A549 (cell line): ENCODE measurements around the gene CDR2. TPM values are rescaled to one million over a fixed set of nuclear protein-coding genes. Genes with fewer than 3 reads are reported as not detected.

Experiments used
- ATAC-seq, 2 experiments: fragments of 200-7000 bp in 1 of 2; fragments of >200 bp in 1 of 2; cut with Nextera tagmentation in 1 of 2; cut with Tn5 transposase in 1 of 2; 3 replicates each; pipeline versions ENCODE4 v1.8.0 to v1.9.1; 2018 to 2020; ENCODE audit warnings: mild to moderate bottlenecking in 1 of 2, moderate library complexity in 1 of 2
- CTCF ChIA-PET: fragments of 300-600 bp; sonication (Branson Sonifier 250); formaldehyde crosslinking; extraction: SDS; loops from one replicate; lab custom pipeline; 2021; ENCODE audit warnings: antibody characterized with exemption, inconsistent platforms; lab: Yijun Ruan, JAX
- POLR2A ChIA-PET: fragments of 350-600 bp; formaldehyde crosslinking; extraction: SDS; loops from one replicate; lab custom pipeline; 2021; ENCODE audit warnings: antibody characterized with exemption, inconsistent platforms; lab: Yijun Ruan, JAX
- DNase-seq, 2 experiments: peaks; one replicate each; pipeline versions ENCODE4 v3.0.0 to v3.0.0-alpha.2; 2011 to 2016; ENCODE audit warnings: low read depth in 1 of 2, low spot score in 1 of 2
- FAIRE-seq: peaks from 2 replicates; lab custom pipeline; 2011; peaks lifted over from hg19 to GRCh38; lab: Jason Lieb, UNC
- H3K27ac ChIP-seq, 2 experiments: fragments of >200 bp; sonication (Bioruptor Twin); formaldehyde crosslinking; 3 replicates each; pipeline ENCODE4 v1.5.1; 2016 to 2017
- H3K4me1 ChIP-seq: fragments of >200 bp; sonication (Bioruptor Twin); formaldehyde crosslinking; 3 replicates; pipeline ENCODE4 v1.6.1; 2016
- H3K4me2 ChIP-seq: fragments of >200 bp; sonication (Bioruptor Twin); formaldehyde crosslinking; 3 replicates; pipeline ENCODE4 v1.6.1; 2016
- H3K4me3 ChIP-seq: fragments of >200 bp; sonication (Bioruptor Twin); formaldehyde crosslinking; 3 replicates; pipeline ENCODE4 v1.5.1; 2016
- H3K9me3 ChIP-seq: fragments of >200 bp; sonication (Bioruptor Twin); formaldehyde crosslinking; 3 replicates; pipeline ENCODE4 v1.6.1; 2016
- CBX2 ChIP-seq: fragments of 200-600 bp; sonication (generic); IDR thresholded peaks from 2 replicates; pipeline ENCODE4 v1.6.1; 2016; ENCODE audit warnings: low read depth, mild to moderate bottlenecking, borderline replicate concordance
- CBX8 ChIP-seq: fragments of 200-600 bp; sonication (generic); IDR thresholded peaks from 2 replicates; pipeline ENCODE4 v1.6.1; 2016
- CEBPB ChIP-seq, 2 experiments: fragments of >200 bp in 1 of 2; sonication (Bioruptor Twin) in 1 of 2; formaldehyde crosslinking in 1 of 2; IDR thresholded peaks; 2 replicates each; pipeline ENCODE4 v1.6.1; 2012 to 2016
- CHD2 ChIP-seq: fragments of 150-350 bp; IDR thresholded peaks from 2 replicates; pipeline ENCODE4 v1.6.1; 2014; ENCODE audit warnings: low read length; ENCODE audit not compliant: partially characterized antibody
- EHF ChIP-seq: fragments of 250-450 bp; sonication (Bioruptor Pico); IDR thresholded peaks from 2 replicates; pipeline ENCODE4 v1.5.0; 2020; ENCODE audit warnings: mild to moderate bottlenecking
- EP300 ChIP-seq, 2 experiments: fragments of >200 bp; sonication (Bioruptor Twin); formaldehyde crosslinking; IDR thresholded peaks; 2 replicates in 1 of 2; 3 replicates in 1 of 2; pipeline ENCODE4 v1.6.1; 2016 to 2017
- ESRRA ChIP-seq: fragments of 150-350 bp; IDR thresholded peaks from 2 replicates; pipeline ENCODE4 v1.6.1; 2014; ENCODE audit warnings: mild to moderate bottlenecking, low read length, borderline replicate concordance
- FOSL2 ChIP-seq, 2 experiments: fragments of 450-650 bp in 1 of 2; fragments of >200 bp in 1 of 2; sonication (Bioruptor Twin) in 1 of 2; formaldehyde crosslinking; IDR thresholded peaks; 2 replicates each; pipeline versions ENCODE4 v1.5.0 to v1.6.1; 2016 to 2020; ENCODE audit warnings: mild to moderate bottlenecking in 1 of 2, moderate library complexity in 1 of 2
- FOXS1 ChIP-seq: fragments of 250-450 bp; sonication (Bioruptor Pico); IDR thresholded peaks from 2 replicates; pipeline ENCODE4 v1.5.0; 2020; ENCODE audit warnings: mild to moderate bottlenecking, moderate library complexity
- HDAC2 ChIP-seq: fragments of 200-600 bp; sonication (generic); IDR thresholded peaks from 2 replicates; pipeline ENCODE4 v1.6.1; 2016
- HOXB13 ChIP-seq: fragments of 250-450 bp; sonication (Bioruptor Pico); IDR thresholded peaks from 2 replicates; pipeline ENCODE4 v1.5.0; 2020; ENCODE audit warnings: low read depth, mild to moderate bottlenecking, moderate library complexity
- HOXB5 ChIP-seq: fragments of 250-450 bp; sonication (Bioruptor Pico); IDR thresholded peaks from 2 replicates; pipeline ENCODE4 v1.5.0; 2020; ENCODE audit warnings: mild to moderate bottlenecking, moderate library complexity
- KDM5A ChIP-seq: fragments of 200-600 bp; sonication (generic); IDR thresholded peaks from 2 replicates; pipeline ENCODE4 v1.6.1; 2016; ENCODE audit warnings: antibody characterized with exemption, mild to moderate bottlenecking
- MAZ ChIP-seq: fragments of 150-350 bp; IDR thresholded peaks from 2 replicates; pipeline ENCODE4 v1.6.1; 2014; ENCODE audit warnings: antibody characterized with exemption, low read depth, low read length, borderline replicate concordance
- NFE2L2 ChIP-seq: fragments of 150-350 bp; conservative IDR thresholded peaks from 2 replicates; pipeline ENCODE4 v1.6.1; 2014; ENCODE audit warnings: low read length
- NR3C1 ChIP-seq: fragments of >200 bp; sonication (Bioruptor Twin); formaldehyde crosslinking; IDR thresholded peaks from 3 replicates; pipeline ENCODE4 v1.6.1; 2017
- POLR2A ChIP-seq: IDR thresholded peaks from 2 replicates; pipeline ENCODE4 v1.6.1; 2012; ENCODE audit warnings: mild to moderate bottlenecking, low read length
- RAD21 ChIP-seq, 2 experiments: fragments of >200 bp in 1 of 2; sonication (Bioruptor Twin) in 1 of 2; formaldehyde crosslinking in 1 of 2; IDR thresholded peaks in 1 of 2; conservative IDR thresholded peaks in 1 of 2; 2 replicates in 1 of 2; 3 replicates in 1 of 2; pipeline ENCODE4 v1.6.1; 2012 to 2018; ENCODE audit warnings: inconsistent platforms in 1 of 2
- RARB ChIP-seq: fragments of 250-450 bp; sonication (Bioruptor Pico); IDR thresholded peaks from 2 replicates; pipeline ENCODE4 v1.8.0; 2021; ENCODE audit warnings: mild to moderate bottlenecking, moderate library complexity
- SMC3 ChIP-seq: fragments of >200 bp; sonication (Bioruptor Twin); formaldehyde crosslinking; IDR thresholded peaks from 3 replicates; pipeline ENCODE4 v1.6.1; 2018; ENCODE audit warnings: inconsistent platforms
- ZNF302 ChIP-seq: fragments of 250-450 bp; sonication (Bioruptor Pico); IDR thresholded peaks from 2 replicates; pipeline ENCODE4 v1.9.0; 2021; ENCODE audit warnings: inconsistent platforms, mild to moderate bottlenecking, moderate library complexity
- WGBS: methylation state at CpG from one replicate; pipeline ENCODE4 v1.1.6; 2017; ENCODE audit errors: missing lambda C conversion rate; 5-methylcytosine and 5-hydroxymethylcytosine counted together
- polyA plus RNA-seq, 4 experiments: library from polyadenylated mRNA; depleted of rRNA in 3 of 4; stranded (reverse); fragments of >200 nt; fragmentation: RNase III in 1 of 4; extraction: RNeasy Plus Mini Kit Qiagen cat#74134 plus additional on column Dnase treatment in 1 of 4; gene quantifications; 2 replicates in 3 of 4; 3 replicates in 1 of 4; pipeline ENCODE4 v1.2.3, GENCODE V29; 2011 to 2017
- TF ChIP-seq, protein P1 (sequence below): IDR thresholded peaks from 2 replicates; pipeline ENCODE4 v1.6.1; 2012
- TF ChIP-seq, protein P2 (sequence below): IDR thresholded peaks from 2 replicates; pipeline ENCODE4 v1.6.1; 2012
- TF ChIP-seq, protein P3 (sequence below): fragments of 200-600 bp; sonication (generic); IDR thresholded peaks from 2 replicates; pipeline ENCODE4 v1.6.1; 2016; ENCODE audit warnings: antibody characterized with exemption, mild to moderate bottlenecking, moderate library complexity

The CDR2 gene
- polyA plus RNA-seq, 2 of the 4 experiments (the other 2 are of a cell fraction) = 29.3 to 44.3 TPM

DNA sequence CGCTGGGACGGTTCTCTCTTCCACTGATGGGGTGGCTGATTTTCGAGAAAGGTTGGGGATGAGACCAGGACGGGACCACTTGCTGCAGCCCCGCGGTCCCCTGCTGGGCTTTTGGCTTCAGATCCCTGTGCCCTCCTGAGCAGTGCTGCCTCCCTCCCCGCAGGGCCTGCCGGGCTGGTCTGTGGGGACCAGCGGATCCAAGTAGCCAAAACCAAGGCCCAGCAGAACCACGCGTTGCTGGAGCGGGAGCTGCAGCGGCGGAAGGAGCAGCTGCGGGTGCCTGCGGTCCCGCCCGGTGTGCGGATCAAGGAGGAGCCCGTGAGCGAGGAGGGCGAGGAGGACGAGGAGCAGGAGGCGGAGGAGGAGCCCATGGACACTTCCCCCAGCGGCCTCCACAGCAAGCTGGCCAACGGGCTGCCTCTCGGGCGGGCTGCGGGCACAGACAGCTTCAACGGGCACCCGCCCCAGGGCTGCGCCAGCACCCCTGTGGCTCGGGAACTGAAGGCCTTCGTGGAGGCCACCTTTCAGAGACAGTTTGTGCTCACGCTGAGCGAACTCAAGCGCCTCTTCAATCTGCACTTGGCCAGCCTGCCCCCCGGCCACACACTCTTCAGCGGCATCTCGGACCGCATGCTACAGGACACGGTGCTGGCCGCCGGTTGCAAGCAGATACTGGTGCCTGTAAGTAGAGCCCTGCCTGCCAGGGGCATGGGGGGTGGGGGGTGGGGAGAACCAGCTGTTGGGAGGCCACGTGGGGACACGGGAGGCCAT is 48.6 kb downstream of the CDR2 start:
- no peak for TF ChIP-seq FOSL2 (IDR thresholded peaks at IDR 0.05)
- no peak for TF ChIP-seq FOSL2 (CRISPR knock-in tag; IDR thresholded peaks at IDR 0.05)
- no peak for TF ChIP-seq EHF (CRISPR knock-in tag)
- no peak for TF ChIP-seq ESRRA
- TF ChIP-seq CHD2 = no peak
- TF ChIP-seq ZNF302 (CRISPR knock-in tag) = no peak
- TF ChIP-seq SMC3 = no peak
- no peak for TF ChIP-seq EP300 (IDR thresholded peaks at IDR 0.05)
- ChIA-PET POLR2A (no interaction called here), CTCF (interaction anchor here (4.2 to 9.8 kb wide), 2 partner anchors 7 to 22 kb away, joined by 14 to 160 read pairs; partner anchors contain the start of gene POLR3E)
- no peak for DNase-seq
- 94% methylated on average over 41 of the region's 46 CpGs for WGBS
- H3K4me2 ChIP-seq = no peak overlapping the region
- H3K27ac ChIP-seq = no peak overlapping the region
- no peak for FAIRE-seq
- ATAC-seq = no peak
- H3K9me3 ChIP-seq = no peaks in the 10 kb centered on the region
- H3K4me1 ChIP-seq = no peaks in the 10 kb centered on the region
- no peak overlapping the region for H3K4me3 ChIP-seq

DNA sequence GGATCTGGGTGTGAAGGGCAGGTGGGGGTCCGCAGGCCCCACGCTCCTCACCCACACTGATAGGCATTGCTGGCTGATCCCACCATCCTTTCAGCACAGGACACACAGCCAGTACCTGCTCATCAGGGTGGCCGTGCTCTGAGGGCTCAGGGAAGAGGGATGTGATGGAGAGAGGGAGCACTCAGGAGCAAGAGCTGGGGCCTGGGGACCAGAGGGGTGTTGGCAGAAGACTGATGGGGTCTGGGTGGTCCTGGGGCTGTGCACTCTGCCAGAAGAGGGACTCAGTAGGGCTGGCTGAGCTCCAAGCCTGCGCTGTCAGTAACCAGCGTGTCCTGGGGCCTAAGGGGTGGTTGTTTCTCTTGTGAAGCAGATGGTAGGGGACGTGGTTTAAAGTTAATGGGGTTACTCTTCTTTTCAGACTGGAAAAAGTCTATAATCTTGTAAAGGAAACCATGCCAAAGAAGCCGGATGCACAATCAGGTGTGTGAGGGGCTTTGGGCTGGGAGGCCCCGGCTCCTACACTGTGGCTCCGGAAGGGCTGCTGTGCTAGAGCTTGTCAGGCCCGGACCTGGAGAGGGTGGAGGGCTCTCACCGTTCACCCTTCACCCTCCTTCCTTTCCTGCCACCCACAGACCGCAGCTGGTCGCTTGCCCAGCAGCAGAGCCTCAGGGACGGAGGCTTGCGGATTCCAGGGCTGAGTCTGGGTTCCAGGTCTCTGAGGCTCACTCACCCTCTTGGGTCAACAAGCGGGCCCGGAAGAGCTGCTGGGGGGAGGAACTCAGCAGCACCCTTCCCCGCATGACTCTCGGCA is 49.4 kb downstream of the CDR2 start:
- no peak overlapping the region for H3K27ac ChIP-seq
- TF ChIP-seq CEBPB (IDR thresholded peaks at IDR 0.05) = no peak
- ChIA-PET POLR2A (no interaction called here), CTCF (interaction anchor here (1.2 to 9.8 kb wide), 2 partner anchors 21 to 1476 kb away, joined by 3 to 160 read pairs; partner anchors contain the start of gene POLR3E)
- no peak overlapping the region for H3K4me2 ChIP-seq
- no peak overlapping the region for H3K4me3 ChIP-seq
- no peak for ATAC-seq
- no peaks in the 10 kb centered on the region for H3K4me1 ChIP-seq
- no peak for FAIRE-seq
- no peaks in the 10 kb centered on the region for H3K9me3 ChIP-seq
- no peak for DNase-seq
- 94% methylated on average over 19 of the region's 19 CpGs for WGBS

DNA sequence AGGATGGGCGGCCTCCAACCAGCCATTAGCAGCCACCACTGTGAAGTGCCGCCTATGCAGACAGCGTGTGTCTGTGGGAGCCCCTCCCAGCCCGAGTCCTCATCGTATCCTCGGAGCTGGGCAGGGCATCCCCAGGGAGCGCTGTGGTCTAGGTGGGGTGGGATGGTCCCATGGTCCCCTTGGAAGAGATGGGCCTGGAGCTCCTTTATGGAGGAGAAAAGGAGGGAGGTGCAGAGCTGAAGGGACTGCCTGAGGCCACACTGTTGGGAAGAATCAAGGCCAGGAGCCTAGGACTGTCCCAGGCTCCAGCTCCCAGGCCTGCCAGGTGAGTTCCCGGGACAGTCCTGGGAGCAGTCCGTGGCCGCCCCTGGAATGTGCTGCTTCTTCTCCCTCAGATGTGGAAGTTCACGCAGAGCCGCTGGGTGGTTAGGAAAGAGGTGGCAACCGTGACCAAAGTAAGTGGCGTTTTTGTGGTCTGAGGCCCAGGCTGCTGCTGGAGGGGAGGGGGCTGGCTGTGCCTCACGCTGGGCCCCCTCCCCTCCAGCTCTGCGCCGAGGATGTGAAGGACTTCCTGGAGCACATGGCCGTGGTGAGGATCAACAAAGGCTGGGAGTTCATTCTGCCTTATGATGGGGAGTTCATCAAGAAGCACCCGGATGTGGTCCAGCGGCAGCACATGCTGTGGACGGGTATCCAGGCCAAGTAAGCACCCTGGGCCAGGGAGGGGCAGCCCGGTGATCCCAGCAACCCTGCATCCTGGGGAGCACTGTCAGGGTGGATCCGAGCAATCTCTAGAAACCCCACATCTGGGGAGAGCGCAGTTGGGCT is 50.2 kb downstream of the CDR2 start:
- Histone ChIP-seq H3K4me2 (no peak overlapping the region), H3K27ac (no peak overlapping the region), H3K4me1 (no peaks in the 10 kb centered on the region), H3K4me3 (no peak overlapping the region), H3K9me3 (no peaks in the 10 kb centered on the region)
- FAIRE-seq (no peak), ATAC-seq (no peak), DNase-seq (no peak)
- CTCF ChIA-PET = interaction anchor here (1.2 to 9.8 kb wide), 3 partner anchors 21 to 1475 kb away, joined by 3 to 160 read pairs (median 4); partner anchors contain the start of gene POLR3E
- POLR2A ChIA-PET = no interaction called here
- TF ChIP-seq NR3C1 (no peak), CBX2 (no peak), FOXS1 (CRISPR knock-in tag) (no peak), RARB (CRISPR knock-in tag) (no peak), ESRRA (no peak), HDAC2 (no peak), CBX8 (no peak), HOXB5 (no peak), POLR2A (no peak), KDM5A (no peak), HOXB13 (CRISPR knock-in tag) (no peak), RAD21 (conservative IDR thresholded peaks at IDR 0.05 in 1 of 2, IDR thresholded peaks at IDR 0.05 in 1 of 2) (no peak), NFE2L2 (no peak), FOSL2 (IDR thresholded peaks at IDR 0.05) (no peak), FOSL2 (CRISPR knock-in tag; IDR thresholded peaks at IDR 0.05) (no peak), MAZ (no peak)
- TF ChIP-seq, protein P1, sequence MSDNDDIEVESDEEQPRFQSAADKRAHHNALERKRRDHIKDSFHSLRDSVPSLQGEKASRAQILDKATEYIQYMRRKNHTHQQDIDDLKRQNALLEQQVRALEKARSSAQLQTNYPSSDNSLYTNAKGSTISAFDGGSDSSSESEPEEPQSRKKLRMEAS = no peak
- TF ChIP-seq, protein P2, sequence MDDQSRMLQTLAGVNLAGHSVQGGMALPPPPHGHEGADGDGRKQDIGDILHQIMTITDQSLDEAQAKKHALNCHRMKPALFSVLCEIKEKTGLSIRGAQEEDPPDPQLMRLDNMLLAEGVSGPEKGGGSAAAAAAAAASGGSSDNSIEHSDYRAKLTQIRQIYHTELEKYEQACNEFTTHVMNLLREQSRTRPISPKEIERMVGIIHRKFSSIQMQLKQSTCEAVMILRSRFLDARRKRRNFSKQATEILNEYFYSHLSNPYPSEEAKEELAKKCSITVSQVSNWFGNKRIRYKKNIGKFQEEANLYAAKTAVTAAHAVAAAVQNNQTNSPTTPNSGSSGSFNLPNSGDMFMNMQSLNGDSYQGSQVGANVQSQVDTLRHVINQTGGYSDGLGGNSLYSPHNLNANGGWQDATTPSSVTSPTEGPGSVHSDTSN = no peak
- TF ChIP-seq, protein P3, sequence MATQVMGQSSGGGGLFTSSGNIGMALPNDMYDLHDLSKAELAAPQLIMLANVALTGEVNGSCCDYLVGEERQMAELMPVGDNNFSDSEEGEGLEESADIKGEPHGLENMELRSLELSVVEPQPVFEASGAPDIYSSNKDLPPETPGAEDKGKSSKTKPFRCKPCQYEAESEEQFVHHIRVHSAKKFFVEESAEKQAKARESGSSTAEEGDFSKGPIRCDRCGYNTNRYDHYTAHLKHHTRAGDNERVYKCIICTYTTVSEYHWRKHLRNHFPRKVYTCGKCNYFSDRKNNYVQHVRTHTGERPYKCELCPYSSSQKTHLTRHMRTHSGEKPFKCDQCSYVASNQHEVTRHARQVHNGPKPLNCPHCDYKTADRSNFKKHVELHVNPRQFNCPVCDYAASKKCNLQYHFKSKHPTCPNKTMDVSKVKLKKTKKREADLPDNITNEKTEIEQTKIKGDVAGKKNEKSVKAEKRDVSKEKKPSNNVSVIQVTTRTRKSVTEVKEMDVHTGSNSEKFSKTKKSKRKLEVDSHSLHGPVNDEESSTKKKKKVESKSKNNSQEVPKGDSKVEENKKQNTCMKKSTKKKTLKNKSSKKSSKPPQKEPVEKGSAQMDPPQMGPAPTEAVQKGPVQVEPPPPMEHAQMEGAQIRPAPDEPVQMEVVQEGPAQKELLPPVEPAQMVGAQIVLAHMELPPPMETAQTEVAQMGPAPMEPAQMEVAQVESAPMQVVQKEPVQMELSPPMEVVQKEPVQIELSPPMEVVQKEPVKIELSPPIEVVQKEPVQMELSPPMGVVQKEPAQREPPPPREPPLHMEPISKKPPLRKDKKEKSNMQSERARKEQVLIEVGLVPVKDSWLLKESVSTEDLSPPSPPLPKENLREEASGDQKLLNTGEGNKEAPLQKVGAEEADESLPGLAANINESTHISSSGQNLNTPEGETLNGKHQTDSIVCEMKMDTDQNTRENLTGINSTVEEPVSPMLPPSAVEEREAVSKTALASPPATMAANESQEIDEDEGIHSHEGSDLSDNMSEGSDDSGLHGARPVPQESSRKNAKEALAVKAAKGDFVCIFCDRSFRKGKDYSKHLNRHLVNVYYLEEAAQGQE = no peak
- 92% methylated on average over 16 of the region's 24 CpGs for WGBS
